ENCODE data around the gene PKN2. TPM values are rescaled to one million over a fixed set of nuclear protein-coding genes. Genes with fewer than 3 reads are reported as not detected.
"Not testable (repeated sequence)": the region's sequence is repeated elsewhere in the genome, so short reads cannot be mapped to it uniquely, and the experiment has no call there.

Gene PKN2
- total RNA-seq, 1 donor from 2014 or later: 23.9 TPM

DNA sequence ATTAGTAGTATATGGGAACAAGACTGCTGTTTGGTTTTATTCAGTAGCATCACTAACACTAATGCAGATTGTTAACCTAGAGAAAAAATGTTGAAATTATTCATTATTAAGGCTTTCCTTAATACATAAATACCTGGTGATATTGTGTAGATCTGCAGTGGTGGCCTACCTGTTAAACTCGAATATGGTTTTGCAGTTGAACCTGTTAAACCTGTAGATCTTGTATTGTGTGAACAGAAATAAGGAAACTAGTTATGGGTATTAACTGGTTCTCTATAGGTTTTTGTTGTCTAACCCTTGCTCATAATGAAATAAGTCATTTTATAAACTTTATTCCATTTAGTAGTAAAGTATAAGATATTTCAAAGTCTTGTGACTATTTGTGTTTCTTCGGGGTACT, 23.9 kb downstream of the PKN2 start:
- TF ChIP-seq, protein P1, sequence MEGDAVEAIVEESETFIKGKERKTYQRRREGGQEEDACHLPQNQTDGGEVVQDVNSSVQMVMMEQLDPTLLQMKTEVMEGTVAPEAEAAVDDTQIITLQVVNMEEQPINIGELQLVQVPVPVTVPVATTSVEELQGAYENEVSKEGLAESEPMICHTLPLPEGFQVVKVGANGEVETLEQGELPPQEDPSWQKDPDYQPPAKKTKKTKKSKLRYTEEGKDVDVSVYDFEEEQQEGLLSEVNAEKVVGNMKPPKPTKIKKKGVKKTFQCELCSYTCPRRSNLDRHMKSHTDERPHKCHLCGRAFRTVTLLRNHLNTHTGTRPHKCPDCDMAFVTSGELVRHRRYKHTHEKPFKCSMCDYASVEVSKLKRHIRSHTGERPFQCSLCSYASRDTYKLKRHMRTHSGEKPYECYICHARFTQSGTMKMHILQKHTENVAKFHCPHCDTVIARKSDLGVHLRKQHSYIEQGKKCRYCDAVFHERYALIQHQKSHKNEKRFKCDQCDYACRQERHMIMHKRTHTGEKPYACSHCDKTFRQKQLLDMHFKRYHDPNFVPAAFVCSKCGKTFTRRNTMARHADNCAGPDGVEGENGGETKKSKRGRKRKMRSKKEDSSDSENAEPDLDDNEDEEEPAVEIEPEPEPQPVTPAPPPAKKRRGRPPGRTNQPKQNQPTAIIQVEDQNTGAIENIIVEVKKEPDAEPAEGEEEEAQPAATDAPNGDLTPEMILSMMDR (conservative IDR thresholded peaks at IDR 0.05; ENCODE audit: low read depth, low read length): no peak
- no peak for DNase-seq (ENCODE audit: low read depth)
- H3K4me3 ChIP-seq (ENCODE audit: low read depth, low read length): no peak overlapping the region

DNA sequence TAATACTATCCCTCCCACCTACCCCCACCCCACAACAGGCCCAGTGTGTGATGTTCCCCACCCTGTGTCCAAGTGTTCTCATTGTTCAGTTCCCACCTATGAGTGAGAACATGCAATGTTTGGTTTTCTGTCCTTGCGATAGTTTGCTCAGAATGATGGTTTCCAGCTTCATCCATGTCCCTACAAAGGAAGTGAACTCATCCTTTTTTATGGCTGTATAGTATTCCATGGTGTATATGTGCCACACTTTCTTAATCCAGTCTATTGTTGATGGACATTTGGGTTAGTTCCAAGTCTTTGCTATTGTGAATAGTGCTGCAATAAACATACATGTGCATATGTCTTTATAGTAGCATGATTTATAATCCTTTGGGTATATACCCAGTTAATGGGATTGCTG, 28.8 kb downstream of the PKN2 start:
- H3K4me3 ChIP-seq (ENCODE audit: low read depth, low read length); DNase-seq (ENCODE audit: low read depth): not testable (repeated sequence)

DNA sequence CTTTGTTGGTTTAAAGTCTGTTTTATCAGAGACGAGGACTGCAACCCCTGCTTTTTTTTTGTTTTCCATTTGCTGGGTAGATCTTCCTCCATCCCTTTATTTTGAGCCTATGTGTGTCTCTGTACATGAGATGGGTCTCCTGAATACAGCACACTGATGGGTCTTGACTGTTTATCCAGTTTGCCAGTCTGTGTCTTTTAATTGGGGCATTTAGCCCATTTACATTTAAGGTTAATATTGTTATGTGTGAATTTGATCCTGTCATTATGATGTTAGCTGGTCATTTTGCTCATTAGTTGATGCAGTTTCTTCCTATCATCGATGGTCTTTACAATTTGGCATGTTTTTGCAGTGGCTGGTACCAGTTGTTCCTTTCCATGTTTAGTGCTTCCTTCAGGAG, 32.5 kb downstream of the PKN2 start:
- not testable (repeated sequence) for DNase-seq (ENCODE audit: low read depth); H3K4me3 ChIP-seq (ENCODE audit: low read depth, low read length)

DNA sequence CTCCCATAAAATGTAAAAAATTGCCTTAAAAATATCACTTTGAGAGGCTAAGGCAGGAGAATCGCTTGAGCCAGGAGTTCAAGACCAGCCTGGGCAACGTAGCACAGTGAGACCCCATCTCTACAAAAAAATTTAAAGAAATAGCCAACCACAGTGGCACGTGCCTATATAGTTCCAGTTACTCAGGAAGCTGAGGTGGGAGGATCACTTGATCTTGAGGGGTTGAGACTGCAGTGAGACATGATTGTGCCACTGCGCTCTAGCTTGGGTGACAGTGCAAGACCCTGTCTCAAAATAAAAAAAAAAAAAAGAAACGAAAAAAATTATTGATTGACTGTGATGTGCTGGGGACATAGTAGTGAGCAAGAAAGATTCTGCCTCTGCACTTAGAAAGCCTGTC, 38.4 kb downstream of the PKN2 start:
- TF ChIP-seq, protein P1 (conservative IDR thresholded peaks at IDR 0.05; ENCODE audit: low read depth, low read length): no peak
- H3K4me3 ChIP-seq (ENCODE audit: low read depth, low read length): no peak overlapping the region
- DNase-seq (ENCODE audit: low read depth): no peak

- no peak overlapping the region for H3K4me3 ChIP-seq (ENCODE audit: low read depth, low read length)
- TF ChIP-seq, protein P1 (conservative IDR thresholded peaks at IDR 0.05; ENCODE audit: low read depth, low read length): no peak
- no peak for DNase-seq (ENCODE audit: low read depth)
These were observed 42.6 kb downstream of the PKN2 start for GRCh38 chr1:88726697-88727096.

DNA sequence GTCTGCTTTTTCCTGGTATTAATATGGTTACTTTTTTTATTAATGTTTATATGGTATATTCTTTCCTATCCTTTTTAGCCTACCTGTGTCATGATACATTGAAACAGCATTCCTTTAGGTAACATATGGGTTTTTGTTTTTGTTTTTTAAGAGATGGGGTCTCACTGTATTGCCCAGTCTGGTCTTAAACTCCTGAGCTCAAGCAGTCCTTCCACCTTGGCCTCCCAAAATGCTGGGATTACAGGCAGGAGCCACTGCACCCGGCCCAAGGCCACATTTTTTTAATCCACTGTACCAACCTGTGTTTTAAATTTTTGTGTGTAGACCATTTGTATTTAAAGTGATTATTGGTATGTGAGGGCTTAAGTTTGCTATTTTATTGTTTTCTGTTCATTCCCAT, 43.1 kb downstream of the PKN2 start:
- TF ChIP-seq, protein P1 (conservative IDR thresholded peaks at IDR 0.05; ENCODE audit: low read depth, low read length): no peak
- DNase-seq (ENCODE audit: low read depth): no peak

GRCh38 chr1:88729297-88729696, 45.2 kb downstream of the PKN2 start:
- no peak for DNase-seq (ENCODE audit: low read depth)
- TF ChIP-seq, protein P1 (conservative IDR thresholded peaks at IDR 0.05; ENCODE audit: low read depth, low read length): no peak
- H3K4me3 ChIP-seq (ENCODE audit: low read depth, low read length): no peak overlapping the region

More for the DNA sequence above, 43.1 kb downstream of the PKN2 start:
- no peak overlapping the region for H3K4me3 ChIP-seq (ENCODE audit: low read depth, low read length)

- no peak for DNase-seq (ENCODE audit: low read depth)
- no peak overlapping the region for H3K4me3 ChIP-seq (ENCODE audit: low read depth, low read length)
- TF ChIP-seq, protein P1 (conservative IDR thresholded peaks at IDR 0.05; ENCODE audit: low read depth, low read length): no peak
These were observed 46.1 kb downstream of the PKN2 start for GRCh38 chr1:88730132-88730675.

Data from epithelial cell of proximal tubule (primary cell).